Activated CD8-positive, alpha-beta T cell treated with anti-CD3 and anti-CD28 coated beads for 36 hours (primary cell): ENCODE data around the gene CNGA3. TPM values are rescaled to one million over a fixed set of nuclear protein-coding genes. Genes with fewer than 3 reads are reported as not detected.

ENCODE experiments used
- ATAC-seq: fragments of 200-7000 bp; cut with Tn5 transposase; one replicate; pipeline ENCODE4 v1.10.0; 2021; ENCODE audit warnings: mild to moderate bottlenecking, moderate library complexity
- CTCF ChIA-PET: fragments of 350-600 bp; sonication (Branson Sonifier 250); formaldehyde crosslinking; loops from one replicate; lab custom pipeline; 2021; ENCODE audit warnings: antibody characterized with exemption; lab: Charles Lee
- POLR2A ChIA-PET: fragments of 350-600 bp; sonication (Branson Sonifier 250); formaldehyde crosslinking; loops from one replicate; lab custom pipeline; 2021; ENCODE audit warnings: antibody characterized with exemption; lab: Charles Lee
- DNase-seq: peaks from one replicate; pipeline ENCODE4 v3.0.0-alpha.2; 2020
- H3K27ac Mint-ChIP-seq: one replicate; pipeline ENCODE4 v1.8.0; 2021; ENCODE audit warnings: mild to moderate bottlenecking, mixed read lengths
- H3K27me3 Mint-ChIP-seq: one replicate; pipeline ENCODE4 v1.8.0; 2021; ENCODE audit warnings: mixed read lengths
- H3K36me3 Mint-ChIP-seq: one replicate; pipeline ENCODE4 v1.8.0; 2021; ENCODE audit warnings: low read depth, mixed read lengths
- H3K4me1 Mint-ChIP-seq: one replicate; pipeline ENCODE4 v1.8.0; 2021; ENCODE audit warnings: low read depth, mixed read lengths
- H3K4me3 Mint-ChIP-seq: one replicate; pipeline ENCODE4 v1.8.0; 2021; ENCODE audit warnings: mild to moderate bottlenecking, moderate library complexity, mixed read lengths
- H3K9me3 Mint-ChIP-seq: one replicate; pipeline ENCODE4 v1.8.0; 2021; ENCODE audit warnings: mixed read lengths
- CTCF ChIP-seq: fragments of 200-600 bp; IDR thresholded peaks from one replicate; pipeline ENCODE4 v1.8.0; 2022; ENCODE audit warnings: antibody characterized with exemption, mild to moderate bottlenecking
- intact Hi-C: fragments of 100-400 bp; cut with micrococcal nuclease; formaldehyde crosslinking; loops from one replicate; pipeline ENCODE4 v1.10.0; 2022
- total RNA-seq, 2 experiments: library from RNA; stranded (reverse); gene quantifications; one replicate each; pipeline ENCODE4 v1.2.3, GENCODE V29; 2021

Gene CNGA3
- total RNA-seq, 2 experiments from 2014 or later: not detected

DNA sequence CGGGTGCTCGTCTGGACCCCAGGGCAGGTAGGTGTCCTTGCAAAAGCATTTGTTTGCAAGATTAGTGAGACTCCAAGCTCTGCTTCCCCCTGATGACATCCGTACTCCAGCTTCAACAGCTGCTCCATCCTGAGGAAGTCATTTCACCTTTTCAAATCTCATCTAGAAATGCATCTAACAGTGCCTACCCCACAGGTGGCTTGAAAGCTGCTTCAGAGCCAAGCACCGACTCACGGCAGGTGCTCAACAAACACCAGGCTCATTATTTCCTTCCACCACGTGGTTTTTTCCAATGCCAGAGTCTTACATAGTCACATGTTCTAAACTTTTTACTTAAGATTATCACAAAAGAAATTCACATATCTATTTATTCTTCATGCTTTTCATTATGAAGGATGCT is 31.9 kb downstream of the CNGA3 start:
- no peaks in the 10 kb centered on the region for H3K4me1 Mint-ChIP-seq
- H3K27ac Mint-ChIP-seq: no peak overlapping the region
- ChIA-PET CTCF (no interaction called here), POLR2A (no interaction called here)
- intact Hi-C loops: no loop called here
- H3K4me3 Mint-ChIP-seq: no peak overlapping the region
- peaks cover 13% of the 10 kb centered on the region for H3K27me3 Mint-ChIP-seq
- no peaks in the 10 kb centered on the region for H3K9me3 Mint-ChIP-seq
- H3K36me3 Mint-ChIP-seq: no peaks in the 10 kb centered on the region
- TF ChIP-seq CTCF: no peak
- ATAC-seq (no peak), DNase-seq (no peak)

DNA sequence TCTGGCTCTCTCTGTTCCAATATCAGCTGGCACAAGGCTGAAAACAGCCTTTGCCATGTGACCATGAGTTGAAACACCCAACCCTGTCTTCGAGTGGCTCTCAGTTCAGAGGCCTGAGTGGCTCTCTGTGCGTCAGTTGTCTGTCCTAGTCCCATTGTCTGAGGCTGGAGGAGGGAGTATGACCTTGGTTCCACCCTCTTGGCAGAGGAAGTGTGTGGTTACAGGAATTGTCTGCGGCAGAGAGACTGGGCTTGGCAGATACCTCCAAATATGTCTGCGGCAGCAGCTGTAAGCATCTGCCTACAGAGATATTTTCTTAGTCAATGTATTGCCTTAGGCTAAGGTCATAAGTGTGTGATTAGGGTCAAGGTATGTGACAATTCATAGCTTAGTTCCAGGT is 32.6 kb downstream of the CNGA3 start:
- no peaks in the 10 kb centered on the region for H3K36me3 Mint-ChIP-seq
- ChIA-PET CTCF (no interaction called here), POLR2A (no interaction called here)
- H3K4me1 Mint-ChIP-seq: no peaks in the 10 kb centered on the region
- H3K9me3 Mint-ChIP-seq: no peaks in the 10 kb centered on the region
- no peak for DNase-seq
- peaks cover 12% of the 10 kb centered on the region for H3K27me3 Mint-ChIP-seq
- TF ChIP-seq CTCF: no peak
- no peak overlapping the region for H3K27ac Mint-ChIP-seq
- H3K4me3 Mint-ChIP-seq: no peak overlapping the region
- ATAC-seq: no peak
- intact Hi-C loops: no loop called here

DNA sequence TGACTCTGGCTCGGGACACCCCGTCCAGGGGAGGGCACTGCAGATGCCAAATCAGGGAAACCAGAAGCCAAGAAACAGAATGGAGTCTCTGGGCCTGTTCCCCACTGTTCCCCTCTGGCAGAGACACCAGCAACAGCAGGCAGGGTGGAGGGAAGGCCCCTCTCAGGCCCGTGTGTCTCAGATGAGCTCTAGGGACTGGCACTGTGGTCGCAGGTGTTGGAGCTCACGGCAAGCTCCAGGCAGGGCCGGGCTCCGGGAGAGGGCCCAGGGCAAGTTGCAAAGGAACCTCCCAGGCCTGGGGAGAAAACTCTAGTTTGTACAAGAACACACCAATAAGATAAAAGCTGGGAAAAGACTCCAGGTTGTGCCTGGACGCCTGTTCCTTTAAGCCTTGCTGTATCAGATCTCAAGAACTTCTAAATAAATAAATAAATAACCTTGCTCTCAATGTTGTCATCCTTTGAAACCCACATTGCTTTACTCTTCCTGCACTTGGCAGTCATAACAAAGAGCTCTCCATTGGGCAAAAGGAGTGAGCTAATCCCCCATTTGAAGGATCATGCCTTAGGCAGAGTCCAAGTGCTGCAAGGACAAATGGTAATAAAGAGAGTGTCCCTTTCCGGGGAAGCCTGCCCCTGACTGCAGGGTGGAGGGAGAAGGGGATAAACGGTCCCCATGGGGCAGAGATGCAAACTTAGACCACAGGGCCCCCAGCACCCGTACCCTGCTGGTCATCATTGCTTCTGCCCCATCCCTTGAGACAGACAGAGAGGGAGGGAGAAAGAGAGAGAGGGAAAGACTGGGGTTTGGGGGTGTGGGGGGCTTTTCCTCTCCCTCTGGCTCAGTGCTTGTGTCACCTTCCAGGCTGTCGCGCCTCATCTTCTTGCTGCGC is 33.3 kb downstream of the CNGA3 start:
- ATAC-seq: no peak
- intact Hi-C loops: no loop called here
- DNase-seq: no peak
- Mint-ChIP-seq H3K36me3 (no peaks in the 10 kb centered on the region), H3K4me3 (no peak overlapping the region), H3K9me3 (no peaks in the 10 kb centered on the region), H3K27me3 (peaks cover 12% of the 10 kb centered on the region), H3K27ac (no peak overlapping the region), H3K4me1 (no peaks in the 10 kb centered on the region)
- TF ChIP-seq CTCF: no peak
- ChIA-PET CTCF (no interaction called here), POLR2A (no interaction called here)

DNA sequence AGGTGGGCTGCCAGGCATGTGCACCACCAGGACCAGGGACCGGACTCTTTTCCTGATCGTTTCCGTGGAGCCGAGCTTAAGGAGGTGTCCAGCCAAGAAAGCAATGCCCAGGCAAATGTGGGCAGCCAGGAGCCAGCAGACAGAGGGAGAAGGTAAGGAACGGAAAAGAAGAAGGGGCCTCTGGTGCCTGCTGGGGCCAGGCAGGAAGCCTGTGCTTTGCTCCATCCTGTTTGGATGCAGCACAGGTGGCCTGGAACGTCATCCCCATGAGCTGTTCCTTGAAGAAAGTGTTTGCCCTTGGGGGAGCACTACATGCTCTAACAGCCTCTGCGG is 33.9 kb downstream of the CNGA3 start:
- CTCF ChIA-PET: no interaction called here
- no peak for ATAC-seq
- no peaks in the 10 kb centered on the region for H3K9me3 Mint-ChIP-seq
- no peaks in the 10 kb centered on the region for H3K4me1 Mint-ChIP-seq
- no peak overlapping the region for H3K4me3 Mint-ChIP-seq
- peaks cover 16% of the 10 kb centered on the region for H3K27me3 Mint-ChIP-seq
- H3K27ac Mint-ChIP-seq: no peak overlapping the region
- POLR2A ChIA-PET: no interaction called here
- no peak for TF ChIP-seq CTCF
- H3K36me3 Mint-ChIP-seq: no peaks in the 10 kb centered on the region
- intact Hi-C loops: no loop called here
- no peak for DNase-seq

DNA sequence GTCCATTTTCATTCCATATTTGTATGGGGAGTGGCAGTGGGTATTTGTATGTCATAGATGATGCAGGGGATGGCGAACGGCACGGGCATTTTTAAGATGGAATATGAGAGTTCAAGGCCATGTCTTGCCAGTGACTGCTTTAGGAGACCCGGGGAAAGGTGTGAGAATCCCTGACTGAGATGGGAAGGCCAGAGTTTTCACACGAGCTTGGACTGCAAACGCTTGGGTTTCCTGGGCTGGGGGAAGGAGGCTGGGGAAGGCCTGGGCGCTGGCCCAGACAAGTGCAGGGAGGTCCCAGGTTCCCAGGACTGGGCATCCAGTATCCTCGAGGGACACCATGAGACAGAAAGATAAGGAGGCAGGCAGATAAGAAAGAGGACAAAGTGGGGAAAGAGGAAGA is 35.2 kb downstream of the CNGA3 start:
- DNase-seq (no peak), ATAC-seq (no peak)
- ChIA-PET POLR2A (interaction anchor here (0.6 kb wide), 1 partner anchor 699 kb away, joined by 3 read pairs; no protein-coding TSS in a partner anchor), CTCF (no interaction called here)
- Mint-ChIP-seq H3K9me3 (no peaks in the 10 kb centered on the region), H3K27ac (no peak overlapping the region), H3K36me3 (no peaks in the 10 kb centered on the region), H3K4me1 (no peaks in the 10 kb centered on the region), H3K27me3 (peaks cover 5% of the 10 kb centered on the region), H3K4me3 (no peak overlapping the region)
- intact Hi-C loops: no loop called here
- TF ChIP-seq CTCF: no peak
